T-helper 1 cell (primary cell): ENCODE measurements around the gene GLIS2.

Experiments
- DNase-seq, 5 donors: peaks; one replicate each; pipeline ENCODE4 v3.0.0-alpha.2; 2012 to 2020

Gene GLIS2

GRCh38 chr16:4372578-4373355 is 56.9 kb downstream of the GLIS2 start:
- no peak for DNase-seq

- no peak for DNase-seq
Observed at GRCh38 chr16:4373356-4373908, 57.6 kb downstream of the GLIS2 start.

- DNase-seq, result no peak
Observed at GRCh38 chr16:4373909-4374742, 58.3 kb downstream of the GLIS2 start.

- DNase-seq, result no peak
Observed at GRCh38 chr16:4375717-4376116, 59.9 kb downstream of the GLIS2 start.

GRCh38 chr16:4376126-4376892 is 60.4 kb downstream of the GLIS2 start:
- peak in 1 of 5 donors; percentile 6 for DNase-seq

- DNase-seq, result no peak
Observed at GRCh38 chr16:4376893-4377572, 61.2 kb downstream of the GLIS2 start.

- no peak for DNase-seq
Observed at GRCh38 chr16:4377573-4378154, 61.8 kb downstream of the GLIS2 start.

- no peak for DNase-seq
Observed at GRCh38 chr16:4378161-4378666, 62.3 kb downstream of the GLIS2 start.

GRCh38 chr16:4378999-4379690 is 63.3 kb downstream of the GLIS2 start:
- no peak for DNase-seq

- no peak for DNase-seq
Observed at GRCh38 chr16:4380119-4381063, 64.5 kb downstream of the GLIS2 start.

- no peak for DNase-seq
Observed at GRCh38 chr16:4381072-4381934, 65.4 kb downstream of the GLIS2 start.

GRCh38 chr16:4381935-4382794 is 66.3 kb downstream of the GLIS2 start:
- DNase-seq, result peak in 1 of 5 donors; percentile 4

- DNase-seq, result no peak
Observed at GRCh38 chr16:4382795-4383357, 67.0 kb downstream of the GLIS2 start.

- no peak for DNase-seq
Observed at GRCh38 chr16:4383591-4384444, 68.0 kb downstream of the GLIS2 start.

- DNase-seq, result peak in 1 of 5 donors; percentile 9
Observed at GRCh38 chr16:4384509-4384942, 68.7 kb downstream of the GLIS2 start.

GRCh38 chr16:4385066-4385788 is 69.4 kb downstream of the GLIS2 start:
- peak in 1 of 5 donors; percentile 3 for DNase-seq
